GM12892 (cell line): ENCODE results near the gene SLC17A3.

Source experiments
- POLR2A ChIP-seq: IDR thresholded peaks from 2 replicates; pipeline ENCODE4 v1.6.1; 2011; ENCODE audit warnings: low read depth, low read length, control low read depth
- POLR2AphosphoS5 ChIP-seq: IDR thresholded peaks from 2 replicates; pipeline ENCODE4 v1.6.1; 2011; ENCODE audit warnings: low read depth, low read length, control low read depth

DNA sequence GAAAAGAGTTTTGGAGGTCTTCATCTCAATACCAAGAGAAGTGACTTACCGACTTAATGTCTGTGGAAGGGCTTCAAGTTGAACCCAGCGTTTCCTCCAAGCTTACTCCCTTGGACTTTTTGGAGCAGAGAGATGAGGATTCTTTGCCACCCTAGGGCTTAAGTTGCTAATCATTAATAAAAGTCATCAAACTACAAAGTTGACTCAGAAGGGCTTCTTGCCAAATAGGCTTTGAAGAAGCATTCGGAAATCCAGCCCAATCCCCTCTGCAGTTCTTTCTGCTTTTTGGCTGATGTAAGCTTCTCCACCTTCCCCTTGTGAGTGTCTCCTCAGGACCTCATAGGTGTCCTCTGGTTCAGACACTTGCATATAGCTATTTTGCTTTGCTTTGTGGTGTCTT is at the start of gene SLC17A3:
- TF ChIP-seq POLR2AphosphoS5 (no peak), POLR2A (no peak)
